Measurements from ENCODE around the gene PRKAR2B.

The PRKAR2B gene

GRCh38 chr7:107104801-107105200 is 60.3 kb downstream of the PRKAR2B start:
- POLR2A ChIA-PET, result no interaction called here
- no peak for TF ChIP-seq CTCF (IDR thresholded peaks at IDR 0.05; ENCODE audit: control extremely low read depth, extremely low read depth, low read depth, missing control alignments)
- DNase-seq (ENCODE audit: extremely low spot score), result no peak
- CTCF ChIA-PET, result interaction anchor here (0.8 kb wide), 1 partner anchor 42 kb away, joined by 3 read pairs; no protein-coding TSS in a partner anchor

- no peak for DNase-seq (ENCODE audit: extremely low spot score)
- TF ChIP-seq CTCF (IDR thresholded peaks at IDR 0.05; ENCODE audit: control extremely low read depth, extremely low read depth, low read depth, missing control alignments), result no peak
- ChIA-PET POLR2A (no interaction called here), CTCF (no interaction called here)
Measured at GRCh38 chr7:107105591-107106245, 61.2 kb downstream of the PRKAR2B start.

GRCh38 chr7:107108793-107109371 is 64.4 kb downstream of the PRKAR2B start:
- CTCF ChIA-PET, result no interaction called here
- TF ChIP-seq CTCF (IDR thresholded peaks at IDR 0.05; ENCODE audit: control extremely low read depth, extremely low read depth, low read depth, missing control alignments), result no peak

GRCh38 chr7:107109955-107110354 is 65.5 kb downstream of the PRKAR2B start:
- ChIA-PET CTCF (interaction anchor here (1.3 kb wide), 1 partner anchor 13 kb away, joined by 4 read pairs; no protein-coding TSS in a partner anchor), POLR2A (no interaction called here)
- no peak for DNase-seq (ENCODE audit: extremely low spot score)
- no peak for TF ChIP-seq CTCF (IDR thresholded peaks at IDR 0.05; ENCODE audit: control extremely low read depth, extremely low read depth, low read depth, missing control alignments)

More at GRCh38 chr7:107108793-107109371, 64.4 kb downstream of the PRKAR2B start:
- POLR2A ChIA-PET, result no interaction called here
- DNase-seq (ENCODE audit: extremely low spot score), result no peak

GRCh38 chr7:107111196-107111595 is 66.7 kb downstream of the PRKAR2B start:
- CTCF ChIA-PET, result interaction anchor here (1.3 kb wide), 1 partner anchor 11 kb away, joined by 4 read pairs; no protein-coding TSS in a partner anchor
- no peak for DNase-seq (ENCODE audit: extremely low spot score)
- POLR2A ChIA-PET, result no interaction called here
- TF ChIP-seq CTCF (IDR thresholded peaks at IDR 0.05; ENCODE audit: control extremely low read depth, extremely low read depth, low read depth, missing control alignments), result no peak

GRCh38 chr7:107113866-107114265 is 69.4 kb downstream of the PRKAR2B start:
- TF ChIP-seq CTCF (IDR thresholded peaks at IDR 0.05; ENCODE audit: control extremely low read depth, extremely low read depth, low read depth, missing control alignments), result no peak
- ChIA-PET CTCF (no interaction called here), POLR2A (no interaction called here)
- DNase-seq (ENCODE audit: extremely low spot score), result no peak

Measured in GM10248 (cell line).